ENCODE measurements around the gene ZNF236.

DNA sequence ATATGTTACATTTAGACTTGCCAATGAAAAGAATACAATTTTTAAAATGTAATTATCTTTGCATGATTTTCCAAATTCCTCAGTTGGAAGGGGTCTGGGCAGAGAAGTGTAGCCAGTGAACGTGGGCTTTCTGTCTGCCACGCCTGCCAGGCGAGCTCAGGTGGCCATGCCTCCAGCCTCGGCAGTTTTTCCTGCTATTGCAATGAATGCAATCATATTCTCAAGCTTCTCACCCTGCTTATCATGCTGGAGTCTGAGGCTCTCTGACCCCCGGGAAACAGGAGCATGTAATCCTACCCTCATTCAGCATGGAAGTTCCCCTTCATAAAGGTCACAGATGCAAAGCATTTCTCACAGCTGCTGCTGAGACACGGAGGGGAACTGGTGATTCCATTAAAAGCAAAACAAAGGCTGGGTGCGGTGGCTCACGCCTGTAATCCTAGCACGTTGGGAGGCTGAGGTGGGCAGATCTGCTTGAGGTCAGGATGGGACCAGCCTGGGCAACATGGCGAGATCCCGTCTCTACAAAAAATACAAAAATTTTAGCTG lies 155.4 kb downstream of the ZNF236 start:
- TF ChIP-seq, protein P1, sequence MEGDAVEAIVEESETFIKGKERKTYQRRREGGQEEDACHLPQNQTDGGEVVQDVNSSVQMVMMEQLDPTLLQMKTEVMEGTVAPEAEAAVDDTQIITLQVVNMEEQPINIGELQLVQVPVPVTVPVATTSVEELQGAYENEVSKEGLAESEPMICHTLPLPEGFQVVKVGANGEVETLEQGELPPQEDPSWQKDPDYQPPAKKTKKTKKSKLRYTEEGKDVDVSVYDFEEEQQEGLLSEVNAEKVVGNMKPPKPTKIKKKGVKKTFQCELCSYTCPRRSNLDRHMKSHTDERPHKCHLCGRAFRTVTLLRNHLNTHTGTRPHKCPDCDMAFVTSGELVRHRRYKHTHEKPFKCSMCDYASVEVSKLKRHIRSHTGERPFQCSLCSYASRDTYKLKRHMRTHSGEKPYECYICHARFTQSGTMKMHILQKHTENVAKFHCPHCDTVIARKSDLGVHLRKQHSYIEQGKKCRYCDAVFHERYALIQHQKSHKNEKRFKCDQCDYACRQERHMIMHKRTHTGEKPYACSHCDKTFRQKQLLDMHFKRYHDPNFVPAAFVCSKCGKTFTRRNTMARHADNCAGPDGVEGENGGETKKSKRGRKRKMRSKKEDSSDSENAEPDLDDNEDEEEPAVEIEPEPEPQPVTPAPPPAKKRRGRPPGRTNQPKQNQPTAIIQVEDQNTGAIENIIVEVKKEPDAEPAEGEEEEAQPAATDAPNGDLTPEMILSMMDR (IDR thresholded peaks at IDR 0.05), result no peak
- TF ChIP-seq ZFX (IDR thresholded peaks at IDR 0.05; ENCODE audit: borderline replicate concordance), result no peak

All from 22Rv1 (cell line).